GM21737 (cell line): ENCODE results near the gene GALNT9.

ENCODE experiments used
- ATAC-seq: cut with Tn5 transposase; IDR thresholded peaks from one replicate; pipeline ENCODE4 v1.9.1; 2021; ENCODE audit warnings: mild to moderate bottlenecking, moderate library complexity; ENCODE audit not compliant: unreplicated experiment

The GALNT9 gene

GRCh38 chr12:132218527-132218875 is 110.9 kb downstream of the GALNT9 start:
- ATAC-seq = no peak

GRCh38 chr12:132217800-132218526 is 111.4 kb downstream of the GALNT9 start:
- ATAC-seq = no peak

GRCh38 chr12:132217371-132217770 is 112.0 kb downstream of the GALNT9 start:
- ATAC-seq = no peak

DNA sequence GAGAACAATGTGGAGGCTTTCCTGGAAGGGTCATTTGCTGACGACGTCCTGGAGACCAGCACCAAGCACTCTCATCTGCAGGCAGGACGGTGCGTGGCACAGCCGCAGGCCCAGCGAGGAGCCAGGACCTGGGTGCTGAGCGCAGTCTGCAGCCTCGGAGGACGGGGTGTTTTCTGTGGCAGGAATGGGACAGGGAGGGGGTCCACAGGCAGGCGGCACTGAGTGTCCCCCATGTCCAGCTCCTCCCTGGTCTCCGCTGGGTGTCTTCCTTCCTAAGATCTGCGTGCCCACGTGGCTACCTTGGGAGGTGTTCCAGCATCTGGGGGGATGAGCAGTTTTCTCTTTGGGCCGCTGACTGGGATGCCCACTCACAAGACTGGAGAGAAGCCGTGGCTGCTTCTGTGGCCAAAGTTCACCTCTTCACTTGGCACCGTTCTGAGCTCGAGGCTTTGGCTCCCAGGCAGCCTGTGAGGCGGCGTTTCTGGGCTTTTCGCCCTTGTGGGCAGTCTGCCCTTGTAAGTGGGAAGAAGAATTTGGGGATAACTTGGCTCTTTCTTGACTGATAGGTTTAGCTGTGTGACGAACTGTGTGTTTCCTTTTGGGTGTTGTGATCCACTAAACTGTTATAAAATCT is 112.9 kb downstream of the GALNT9 start:
- no peak for ATAC-seq

DNA sequence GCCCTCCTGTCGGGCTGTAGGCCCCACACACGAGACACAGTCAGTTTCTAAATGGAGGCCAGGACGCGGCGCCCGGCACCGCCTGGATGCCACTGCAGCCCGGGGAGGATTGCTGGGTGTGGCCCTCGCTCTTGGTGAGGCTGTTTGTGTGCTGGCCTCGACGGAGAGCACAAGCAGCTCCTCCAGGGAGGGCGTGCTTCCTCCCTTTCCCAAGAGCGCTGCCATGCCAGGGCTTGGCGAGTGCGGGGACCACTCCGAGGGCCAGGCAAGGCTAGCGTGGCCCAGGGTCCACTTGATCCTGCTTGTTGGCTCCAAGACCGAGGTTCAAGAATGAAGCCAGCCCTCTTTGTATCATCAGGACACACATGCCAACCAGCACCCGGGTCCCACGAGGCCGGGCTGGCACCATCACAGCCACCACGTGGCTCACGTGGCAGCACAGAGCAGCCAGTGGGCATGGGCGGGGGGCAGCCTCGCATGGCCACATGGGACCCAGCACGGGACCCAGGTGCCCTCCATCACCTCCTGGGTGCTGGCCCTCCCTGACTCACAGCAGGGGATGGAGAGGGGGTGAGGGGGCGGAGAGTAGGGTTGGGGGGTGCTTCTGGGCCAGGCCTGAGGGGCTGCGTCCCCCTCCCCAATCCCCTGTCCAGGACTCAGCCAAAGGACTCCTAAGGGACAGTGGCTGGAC is 113.9 kb downstream of the GALNT9 start:
- ATAC-seq = no peak

- no peak for ATAC-seq
Measured at GRCh38 chr12:132214891-132215290, 114.5 kb downstream of the GALNT9 start.

DNA sequence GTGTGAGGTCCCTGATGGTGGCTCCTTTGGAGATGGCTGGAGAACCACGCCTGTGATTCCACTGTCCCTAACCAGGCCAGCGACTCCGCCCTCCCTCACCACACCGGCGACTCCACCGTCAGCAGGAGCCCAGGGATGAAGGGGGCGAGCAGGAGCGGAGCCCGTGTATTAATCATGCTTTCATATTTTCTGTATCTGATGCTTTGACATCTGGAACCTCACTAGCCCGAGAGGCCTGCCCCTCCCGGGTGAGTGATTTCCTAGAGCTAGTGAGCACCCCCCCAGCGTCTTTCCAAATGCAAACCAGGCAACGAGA is 115.3 kb downstream of the GALNT9 start:
- ATAC-seq = no peak

DNA sequence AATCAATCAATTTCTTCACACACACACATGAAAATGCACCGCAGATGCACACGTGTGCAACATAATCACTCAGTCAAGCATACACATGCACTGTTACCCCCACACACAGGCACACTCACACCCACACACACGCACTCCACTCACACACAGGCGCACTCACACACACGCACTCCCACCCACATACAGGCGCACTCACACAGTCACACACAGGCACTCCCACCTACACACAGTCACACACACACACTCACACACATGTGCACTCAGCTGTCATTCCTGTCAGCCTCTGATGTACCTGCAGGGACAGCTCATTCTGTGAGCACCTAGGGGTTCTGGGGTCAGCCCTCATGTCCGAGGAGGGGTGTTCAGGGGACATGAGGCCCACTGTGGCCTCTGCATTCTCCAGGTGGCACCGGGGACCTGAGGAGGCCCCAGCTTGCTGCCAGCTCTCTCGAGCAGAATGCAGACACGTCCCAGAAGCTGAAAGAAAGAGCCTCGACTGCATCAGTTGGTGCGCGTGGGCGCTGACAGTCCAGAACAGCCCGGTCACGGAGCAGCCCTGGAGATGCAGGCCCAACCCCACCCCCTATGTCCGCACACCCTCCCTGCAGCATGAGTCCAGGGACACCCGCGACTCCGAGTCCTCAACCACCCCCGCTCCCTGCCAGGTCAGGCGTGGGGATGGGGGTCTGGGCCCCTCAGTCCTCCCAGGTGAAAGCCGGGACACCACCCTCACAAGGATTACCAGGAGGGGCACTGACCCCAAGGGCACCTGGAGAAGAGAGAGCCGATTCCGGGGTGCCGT is 115.8 kb downstream of the GALNT9 start:
- ATAC-seq = no peak

DNA sequence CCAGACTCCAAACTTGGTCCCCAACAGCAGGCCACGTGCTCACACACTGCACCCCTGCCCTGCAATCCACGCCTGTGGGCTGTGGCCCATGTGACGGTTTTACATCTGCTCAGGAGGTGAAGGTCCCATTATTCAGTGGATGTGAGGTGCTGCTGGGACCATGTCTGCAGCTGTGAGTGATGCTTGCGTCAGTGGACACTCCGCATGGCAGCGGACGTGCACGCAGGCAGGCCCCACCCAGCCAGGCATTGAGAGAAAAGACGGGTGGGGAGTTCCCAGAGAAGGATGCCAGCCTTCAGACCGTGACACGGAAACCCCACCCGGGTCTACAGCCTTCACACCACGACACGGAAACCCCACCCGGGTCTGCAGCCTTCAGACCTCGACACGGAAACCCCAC is 117.6 kb downstream of the GALNT9 start:
- no peak for ATAC-seq

- ATAC-seq = no peak
Measured at GRCh38 chr12:132211326-132211725, 118.1 kb downstream of the GALNT9 start.

DNA sequence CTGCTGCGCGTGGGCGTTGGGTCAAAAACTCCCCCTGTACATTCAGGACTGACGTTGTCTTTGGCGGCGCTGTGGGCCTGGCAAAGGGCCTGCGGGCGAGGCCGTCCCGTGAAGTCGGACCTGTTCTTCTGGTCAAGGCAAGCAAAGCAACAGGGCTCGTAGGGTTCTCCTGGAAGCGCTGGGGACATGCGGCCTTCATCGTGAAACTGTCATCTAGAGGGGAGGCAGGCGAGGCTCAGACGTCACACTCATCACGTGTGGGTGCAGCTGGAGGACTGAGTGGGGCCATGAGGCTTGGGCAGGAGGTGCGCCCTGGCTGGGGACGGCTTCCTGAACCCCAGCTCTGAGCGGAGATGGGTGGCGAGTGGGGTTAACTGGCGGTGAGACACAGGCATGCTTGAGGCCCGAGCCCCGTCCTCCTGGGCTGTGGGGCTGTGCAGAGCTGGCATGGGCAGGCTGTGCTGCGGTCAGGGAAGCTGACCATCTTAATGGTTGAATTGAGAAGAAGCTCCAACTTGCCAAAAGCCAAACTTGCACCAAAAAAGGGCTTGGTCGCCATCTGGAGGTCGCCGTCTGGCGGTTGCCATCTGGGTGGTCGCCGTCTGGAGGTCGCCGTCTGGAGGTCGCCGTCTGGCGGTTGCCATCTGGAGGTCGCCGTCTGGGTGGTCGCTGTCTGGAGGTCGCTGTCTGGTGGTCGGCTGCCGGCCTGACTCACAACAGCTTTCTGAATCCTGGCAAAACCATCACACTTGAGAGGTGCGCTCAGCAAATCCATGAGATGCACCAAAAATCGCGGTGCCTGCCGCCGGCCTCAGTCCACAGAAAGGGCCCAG is 119.0 kb downstream of the GALNT9 start:
- ATAC-seq = no peak

GRCh38 chr12:132209619-132210222 is 119.7 kb downstream of the GALNT9 start:
- ATAC-seq = no peak

- no peak for ATAC-seq
Measured at GRCh38 chr12:132208153-132208823, 121.1 kb downstream of the GALNT9 start.

DNA sequence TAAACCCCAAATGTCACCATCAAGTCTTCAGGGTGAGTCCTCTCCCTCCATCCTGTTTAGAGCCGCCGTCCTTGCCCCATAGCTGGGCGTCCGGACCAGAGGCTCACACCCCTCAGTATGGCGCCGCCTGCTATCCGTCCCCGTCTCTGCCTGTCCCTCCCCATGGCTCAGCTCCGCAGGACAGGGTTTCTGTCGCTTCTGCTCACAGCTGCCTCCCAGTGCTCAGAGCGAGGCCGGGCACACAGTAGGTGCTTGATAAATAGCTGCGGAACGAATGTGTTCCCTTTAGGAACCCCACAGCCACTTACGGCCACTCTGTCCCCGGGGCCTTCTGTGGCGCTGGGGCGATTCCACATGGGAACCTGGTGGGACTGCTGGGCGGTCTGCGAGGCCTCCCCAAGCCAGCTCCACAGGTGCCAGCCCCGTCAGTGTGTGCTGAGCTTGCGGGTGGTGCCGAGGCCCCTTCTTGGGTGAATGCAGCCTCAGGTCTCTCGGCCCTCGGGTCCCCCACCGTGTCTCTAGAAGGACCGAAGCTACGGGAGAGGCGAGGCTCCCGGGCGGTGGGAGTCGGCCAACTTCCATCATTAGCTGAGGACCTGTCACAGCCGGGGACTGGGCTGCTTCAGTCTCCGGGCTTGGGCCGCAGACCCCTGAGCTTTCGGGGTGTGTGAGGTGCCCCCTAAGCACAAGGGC is 122.2 kb downstream of the GALNT9 start:
- ATAC-seq = no peak

DNA sequence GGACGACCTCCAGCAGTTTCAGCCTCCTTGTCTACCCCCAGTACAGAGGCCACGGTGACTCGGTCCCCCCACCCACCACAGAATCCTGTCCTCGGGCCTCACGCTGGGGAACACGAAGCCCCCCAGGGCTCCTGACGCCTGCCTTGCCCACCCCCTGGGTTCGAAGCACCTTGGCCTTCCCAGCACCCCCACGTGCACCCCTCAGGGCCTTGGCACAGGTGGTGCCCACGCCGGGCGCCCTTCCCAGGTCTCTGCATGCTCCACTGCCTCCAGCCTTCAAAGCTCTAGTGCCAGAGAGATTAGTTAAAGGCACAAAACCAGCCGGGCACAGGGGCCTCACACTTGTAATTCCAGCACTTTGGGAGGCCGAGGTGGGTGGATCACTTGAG is 123.3 kb downstream of the GALNT9 start:
- no peak for ATAC-seq

- no peak for ATAC-seq
Measured at GRCh38 chr12:132205271-132206045, 123.9 kb downstream of the GALNT9 start.

DNA sequence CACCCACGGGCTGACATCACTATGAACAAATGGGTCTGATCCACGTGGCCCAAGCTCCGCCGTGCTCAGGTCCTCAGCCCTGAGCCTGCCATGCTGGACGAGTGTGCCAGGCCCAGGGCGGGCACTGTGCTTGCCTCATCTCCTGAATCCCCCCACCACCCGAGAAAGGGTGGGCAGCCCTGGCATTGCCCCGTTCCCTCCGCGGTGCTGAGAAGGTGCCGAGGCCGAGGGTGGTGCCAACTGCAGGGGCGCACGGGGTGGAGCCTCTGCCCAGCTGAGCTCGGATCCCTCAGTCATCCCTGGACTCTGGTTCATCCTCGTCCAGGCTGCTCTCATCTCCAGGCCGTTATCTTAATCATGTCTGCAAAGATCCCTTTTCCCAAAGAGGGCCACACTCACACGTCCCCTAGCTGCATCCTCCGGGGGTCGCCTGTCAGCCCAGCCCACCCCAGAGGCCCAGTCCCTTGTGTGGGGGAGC is 124.6 kb downstream of the GALNT9 start:
- no peak for ATAC-seq

DNA sequence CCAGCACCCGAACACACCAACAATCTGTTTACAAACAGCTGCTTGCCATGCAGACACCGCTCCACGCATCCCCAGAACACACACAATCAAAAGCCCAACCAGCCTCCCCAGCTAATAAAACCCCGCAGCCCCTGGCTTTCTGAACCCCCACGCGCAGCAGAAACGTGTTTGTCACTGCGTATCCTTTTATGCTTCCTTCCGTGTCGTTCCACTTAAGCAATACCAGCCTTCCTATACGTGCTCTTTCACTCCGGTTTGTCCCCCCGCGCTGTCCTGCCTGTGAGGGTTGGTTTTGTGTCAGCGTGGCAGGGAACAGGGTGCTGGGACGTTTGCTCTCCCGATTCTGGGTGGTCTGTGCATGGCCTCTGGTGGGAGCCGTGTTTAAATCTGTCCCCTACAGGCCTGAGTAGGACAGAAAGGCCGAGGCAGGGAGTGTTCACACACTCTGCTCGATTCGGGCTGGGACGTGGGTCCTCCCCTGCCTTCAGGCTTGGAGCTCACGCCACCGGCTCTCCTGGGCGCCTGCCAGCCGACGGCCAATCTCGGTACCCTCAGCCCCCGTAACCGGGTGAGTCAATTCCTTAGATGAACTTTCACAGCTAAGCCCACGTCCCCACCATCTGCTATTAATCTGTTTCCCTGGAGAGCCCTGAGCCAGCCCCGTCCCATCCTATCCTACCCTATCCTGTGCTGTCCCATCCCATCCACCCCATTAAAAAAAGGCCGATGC is 125.2 kb downstream of the GALNT9 start:
- ATAC-seq = no peak
